ENCODE measurements around the gene TMEM200A.

- TF ChIP-seq, protein P1, sequence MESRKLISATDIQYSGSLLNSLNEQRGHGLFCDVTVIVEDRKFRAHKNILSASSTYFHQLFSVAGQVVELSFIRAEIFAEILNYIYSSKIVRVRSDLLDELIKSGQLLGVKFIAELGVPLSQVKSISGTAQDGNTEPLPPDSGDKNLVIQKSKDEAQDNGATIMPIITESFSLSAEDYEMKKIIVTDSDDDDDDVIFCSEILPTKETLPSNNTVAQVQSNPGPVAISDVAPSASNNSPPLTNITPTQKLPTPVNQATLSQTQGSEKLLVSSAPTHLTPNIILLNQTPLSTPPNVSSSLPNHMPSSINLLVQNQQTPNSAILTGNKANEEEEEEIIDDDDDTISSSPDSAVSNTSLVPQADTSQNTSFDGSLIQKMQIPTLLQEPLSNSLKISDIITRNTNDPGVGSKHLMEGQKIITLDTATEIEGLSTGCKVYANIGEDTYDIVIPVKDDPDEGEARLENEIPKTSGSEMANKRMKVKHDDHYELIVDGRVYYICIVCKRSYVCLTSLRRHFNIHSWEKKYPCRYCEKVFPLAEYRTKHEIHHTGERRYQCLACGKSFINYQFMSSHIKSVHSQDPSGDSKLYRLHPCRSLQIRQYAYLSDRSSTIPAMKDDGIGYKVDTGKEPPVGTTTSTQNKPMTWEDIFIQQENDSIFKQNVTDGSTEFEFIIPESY (IDR thresholded peaks at IDR 0.05; ENCODE audit: extremely low read depth, insufficient replicate concordance, low read length) = no peak
- no peak for TF ChIP-seq CTCF (IDR thresholded peaks at IDR 0.05 in 2 of 3, conservative IDR thresholded peaks at IDR 0.05 in 1 of 3; ENCODE audit: borderline replicate concordance in 1 of 3, insufficient read depth in 1 of 3, low read depth in 2 of 3, low read length in 2 of 3)
- TF ChIP-seq POLR2AphosphoS5 (IDR thresholded peaks at IDR 0.05; ENCODE audit: low read depth, low read length) = no peak
- TF ChIP-seq EGR1 (IDR thresholded peaks at IDR 0.05; ENCODE audit: low read depth) = no peak
Measured at GRCh38 chr6:130453230-130453629, 87.4 kb downstream of the TMEM200A start.
